SK-N-SH treated with all-trans-retinoic acid at 6 μM for 48 hours (cell line): ENCODE results near the gene SRSF8.

Source experiments
- ATAC-seq: fragments of 200-7000 bp; cut with Tn5 transposase; 3 replicates; pipeline ENCODE4 v1.9.1; 2020; ENCODE audit warnings: mild to moderate bottlenecking, moderate library complexity
- ARNTL ChIP-seq: fragments of 450-650 bp; formaldehyde crosslinking; IDR thresholded peaks from 2 replicates; pipeline ENCODE4 v1.5.0; 2020; ENCODE audit warnings: low read depth, mild to moderate bottlenecking, moderate library complexity, borderline replicate concordance
- BACH2 ChIP-seq: fragments of 250-450 bp; sonication (Bioruptor Pico); IDR thresholded peaks from 2 replicates; pipeline ENCODE4 v1.9.0; 2021; ENCODE audit warnings: mild to moderate bottlenecking, borderline replicate concordance
- CSDC2 ChIP-seq: fragments of 250-450 bp; sonication (Bioruptor Pico); IDR thresholded peaks from 2 replicates; pipeline ENCODE4 v1.5.0; 2020; ENCODE audit warnings: mild to moderate bottlenecking, moderate library complexity
- CSRNP3 ChIP-seq: fragments of 250-450 bp; sonication (Bioruptor Pico); IDR thresholded peaks from 2 replicates; pipeline ENCODE4 v1.5.1; 2021; ENCODE audit warnings: mild to moderate bottlenecking, moderate library complexity
- ISL1 ChIP-seq: fragments of 250-450 bp; sonication (Bioruptor Pico); IDR thresholded peaks from 2 replicates; pipeline ENCODE4 v2.1.2; 2022; ENCODE audit warnings: mild to moderate bottlenecking, moderate library complexity
- OSR1 ChIP-seq: fragments of 250-450 bp; sonication (Bioruptor Pico); IDR thresholded peaks from 2 replicates; pipeline ENCODE4 v1.8.0; 2022; ENCODE audit warnings: moderate library complexity, mild to moderate bottlenecking, inconsistent platforms
- PATZ1 ChIP-seq: fragments of 250-450 bp; sonication (Bioruptor Pico); IDR thresholded peaks from 2 replicates; pipeline ENCODE4 v1.8.0; 2020; ENCODE audit warnings: mild to moderate bottlenecking, moderate library complexity, borderline replicate concordance
- POU6F1 ChIP-seq: fragments of 250-450 bp; sonication (Bioruptor Pico); IDR thresholded peaks from 2 replicates; pipeline ENCODE4 v1.8.0; 2021; ENCODE audit warnings: low read depth, mild to moderate bottlenecking, moderate library complexity, borderline replicate concordance
- PPARA ChIP-seq: fragments of 250-450 bp; sonication (Bioruptor Pico); IDR thresholded peaks from 2 replicates; pipeline ENCODE4 v1.5.0; 2020; ENCODE audit warnings: mild to moderate bottlenecking, borderline replicate concordance
- SNAI2 ChIP-seq: fragments of 250-450 bp; sonication (Bioruptor Pico); IDR thresholded peaks from 2 replicates; pipeline ENCODE4 v1.5.0; 2020; ENCODE audit warnings: mild to moderate bottlenecking, moderate library complexity
- TOX ChIP-seq: fragments of 250-450 bp; sonication (Bioruptor Pico); IDR thresholded peaks from 2 replicates; pipeline ENCODE4 v1.8.0; 2021; ENCODE audit warnings: mild to moderate bottlenecking, moderate library complexity, borderline replicate concordance
- ZC3H10 ChIP-seq: fragments of 250-450 bp; sonication (Bioruptor Pico); IDR thresholded peaks from 2 replicates; pipeline ENCODE4 v1.5.1; 2021; ENCODE audit warnings: mild to moderate bottlenecking, moderate library complexity
- ZFP30 ChIP-seq: fragments of 450-650 bp; formaldehyde crosslinking; IDR thresholded peaks from 2 replicates; pipeline ENCODE4 v1.5.0; 2022; ENCODE audit warnings: mild to moderate bottlenecking, moderate library complexity
- ZNF70 ChIP-seq: fragments of 450-650 bp; formaldehyde crosslinking; IDR thresholded peaks from 2 replicates; pipeline ENCODE4 v1.5.0; 2020; ENCODE audit warnings: mild to moderate bottlenecking, moderate library complexity
- ZNF8 ChIP-seq: fragments of 450-650 bp; formaldehyde crosslinking; IDR thresholded peaks from 2 replicates; pipeline ENCODE4 v1.5.0; 2020; ENCODE audit warnings: mild to moderate bottlenecking, moderate library complexity
- TF ChIP-seq, protein P1 (sequence below): fragments of 250-450 bp; sonication (Bioruptor Pico); IDR thresholded peaks from 2 replicates; pipeline ENCODE4 v1.5.0; 2020; ENCODE audit warnings: mild to moderate bottlenecking, moderate library complexity
- TF ChIP-seq, protein P2 (sequence below): fragments of 250-450 bp; sonication (Bioruptor Pico); IDR thresholded peaks from 2 replicates; pipeline ENCODE4 v1.5.1; 2020; ENCODE audit warnings: low read depth, mild to moderate bottlenecking, moderate library complexity

SRSF8 gene

DNA sequence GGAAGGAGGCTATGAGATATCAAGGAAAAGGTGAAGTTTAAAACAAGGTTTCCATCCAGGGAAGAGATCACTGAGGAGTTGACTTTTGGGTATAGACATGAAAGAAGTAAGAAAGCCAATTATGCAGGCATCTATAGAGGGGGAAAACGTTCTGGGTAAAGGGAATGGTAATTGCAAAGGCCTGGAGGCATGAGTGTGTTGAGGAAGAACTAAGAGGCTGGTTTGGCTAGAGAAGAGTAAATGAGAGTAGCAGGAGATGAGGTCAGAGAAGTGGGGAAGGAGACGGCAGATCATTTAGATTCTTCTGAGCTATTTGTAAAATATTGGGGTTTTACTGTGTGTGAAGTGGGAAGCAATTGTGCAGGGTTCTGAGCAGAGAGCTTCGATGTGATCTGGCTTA lies 30.5 kb downstream of the SRSF8 start (continued):
- no peak for TF ChIP-seq POU6F1

- TF ChIP-seq OSR1 = no peak
- TF ChIP-seq SNAI2 (CRISPR knock-in tag) = no peak
- TF ChIP-seq PPARA (CRISPR knock-in tag) = no peak
- TF ChIP-seq, protein P1, sequence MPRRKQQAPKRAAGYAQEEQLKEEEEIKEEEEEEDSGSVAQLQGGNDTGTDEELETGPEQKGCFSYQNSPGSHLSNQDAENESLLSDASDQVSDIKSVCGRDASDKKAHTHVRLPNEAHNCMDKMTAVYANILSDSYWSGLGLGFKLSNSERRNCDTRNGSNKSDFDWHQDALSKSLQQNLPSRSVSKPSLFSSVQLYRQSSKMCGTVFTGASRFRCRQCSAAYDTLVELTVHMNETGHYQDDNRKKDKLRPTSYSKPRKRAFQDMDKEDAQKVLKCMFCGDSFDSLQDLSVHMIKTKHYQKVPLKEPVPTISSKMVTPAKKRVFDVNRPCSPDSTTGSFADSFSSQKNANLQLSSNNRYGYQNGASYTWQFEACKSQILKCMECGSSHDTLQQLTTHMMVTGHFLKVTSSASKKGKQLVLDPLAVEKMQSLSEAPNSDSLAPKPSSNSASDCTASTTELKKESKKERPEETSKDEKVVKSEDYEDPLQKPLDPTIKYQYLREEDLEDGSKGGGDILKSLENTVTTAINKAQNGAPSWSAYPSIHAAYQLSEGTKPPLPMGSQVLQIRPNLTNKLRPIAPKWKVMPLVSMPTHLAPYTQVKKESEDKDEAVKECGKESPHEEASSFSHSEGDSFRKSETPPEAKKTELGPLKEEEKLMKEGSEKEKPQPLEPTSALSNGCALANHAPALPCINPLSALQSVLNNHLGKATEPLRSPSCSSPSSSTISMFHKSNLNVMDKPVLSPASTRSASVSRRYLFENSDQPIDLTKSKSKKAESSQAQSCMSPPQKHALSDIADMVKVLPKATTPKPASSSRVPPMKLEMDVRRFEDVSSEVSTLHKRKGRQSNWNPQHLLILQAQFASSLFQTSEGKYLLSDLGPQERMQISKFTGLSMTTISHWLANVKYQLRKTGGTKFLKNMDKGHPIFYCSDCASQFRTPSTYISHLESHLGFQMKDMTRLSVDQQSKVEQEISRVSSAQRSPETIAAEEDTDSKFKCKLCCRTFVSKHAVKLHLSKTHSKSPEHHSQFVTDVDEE (CRISPR knock-in tag) = no peak
- ATAC-seq = no peak
These were observed 32.1 kb downstream of the SRSF8 start for GRCh38 chr11:95098826-95099225.

GRCh38 chr11:95100191-95100648 lies 33.5 kb downstream of the SRSF8 start:
- TF ChIP-seq SNAI2 (CRISPR knock-in tag) (no peak), ZC3H10 (no peak), ZFP30 (CRISPR knock-in tag) (no peak), ZNF70 (CRISPR knock-in tag) (no peak), TOX (CRISPR knock-in tag) (no peak), BACH2 (CRISPR knock-in tag) (no peak), CSRNP3 (CRISPR knock-in tag) (no peak), ARNTL (CRISPR knock-in tag) (no peak), ZNF8 (CRISPR knock-in tag) (no peak), CSDC2 (no peak), ISL1 (CRISPR knock-in tag) (no peak), PATZ1 (CRISPR knock-in tag) (no peak)
- TF ChIP-seq, protein P1 (CRISPR knock-in tag) = no peak
- TF ChIP-seq, protein P2, sequence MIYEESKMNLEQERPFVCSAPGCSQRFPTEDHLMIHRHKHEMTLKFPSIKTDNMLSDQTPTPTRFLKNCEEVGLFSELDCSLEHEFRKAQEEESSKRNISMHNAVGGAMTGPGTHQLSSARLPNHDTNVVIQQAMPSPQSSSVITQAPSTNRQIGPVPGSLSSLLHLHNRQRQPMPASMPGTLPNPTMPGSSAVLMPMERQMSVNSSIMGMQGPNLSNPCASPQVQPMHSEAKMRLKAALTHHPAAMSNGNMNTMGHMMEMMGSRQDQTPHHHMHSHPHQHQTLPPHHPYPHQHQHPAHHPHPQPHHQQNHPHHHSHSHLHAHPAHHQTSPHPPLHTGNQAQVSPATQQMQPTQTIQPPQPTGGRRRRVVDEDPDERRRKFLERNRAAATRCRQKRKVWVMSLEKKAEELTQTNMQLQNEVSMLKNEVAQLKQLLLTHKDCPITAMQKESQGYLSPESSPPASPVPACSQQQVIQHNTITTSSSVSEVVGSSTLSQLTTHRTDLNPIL (CRISPR knock-in tag) = no peak
- ATAC-seq = no peak
